HepG2 (cell line): ENCODE measurements around the gene URGCP. TPM values are rescaled to one million over a fixed set of nuclear protein-coding genes. Genes with fewer than 3 reads are reported as not detected.

ENCODE experiments used
- ATAC-seq: fragments of 200-7000 bp; cut with Tn5 transposase; 3 replicates; pipeline ENCODE4 v1.9.1; 2020; ENCODE audit warnings: mild to moderate bottlenecking, moderate library complexity
- BruUV-seq: library from RNA; stranded (reverse); fragments of 400-500 nt; replicated peaks from 2 replicates; lab custom pipeline; 2021; lab: Mats Ljungman, UMichigan
- CTCF ChIA-PET: fragments of 300-600 bp; formaldehyde crosslinking; extraction: SDS; loops from one replicate; lab custom pipeline; 2021; ENCODE audit warnings: low total read pairs, inconsistent platforms, low intra/inter-chr PET ratio; lab: Yijun Ruan, JAX
- POLR2A ChIA-PET: fragments of 350-600 bp; sonication (Branson Sonifier 250); formaldehyde crosslinking; loops from one replicate; lab custom pipeline; 2020; ENCODE audit warnings: antibody characterized with exemption, inconsistent platforms; lab: Yijun Ruan, JAX
- DNase-seq: peaks from one replicate; pipeline ENCODE4 v3.0.0-alpha.2; 2015; ENCODE audit warnings: low spot score
- FAIRE-seq: peaks from 3 replicates; lab custom pipeline; 2011; peaks lifted over from hg19 to GRCh38; lab: Jason Lieb, UNC
- H2AFZ ChIP-seq: one replicate; pipeline ENCODE4 v1.6.1; 2011; ENCODE audit warnings: low read length, inconsistent platforms
- H3K27ac ChIP-seq: fragments of 300-600 bp; 3 replicates; pipeline ENCODE4 v1.8.0; 2011; ENCODE audit warnings: mixed run types, mild to moderate bottlenecking, mixed read lengths, low read length, inconsistent platforms; ENCODE audit not compliant: insufficient read depth; ENCODE audit errors: extremely low read length
- H3K27me3 ChIP-seq, 2 experiments: fragments of 200-600 bp in 1 of 2; 2 replicates in 1 of 2; 3 replicates in 1 of 2; pipeline versions ENCODE4 v1.6.0 to v1.8.0; 2011; ENCODE audit warnings: low read length in 2 of 2, mild to moderate bottlenecking in 2 of 2, moderate library complexity in 2 of 2, inconsistent platforms in 1 of 2; ENCODE audit not compliant: insufficient read depth in 2 of 2, control insufficient read depth in 1 of 2
- H3K36me3 ChIP-seq, 2 experiments: fragments of 200-600 bp in 1 of 2; replicated peaks in 1 of 2; 2 replicates in 1 of 2; 3 replicates in 1 of 2; pipeline versions ENCODE4 v1.5.1 to v1.8.0; 2011; ENCODE audit warnings: low read length in 2 of 2, inconsistent platforms in 1 of 2; ENCODE audit not compliant: insufficient read depth in 2 of 2, control insufficient read depth in 1 of 2
- H3K4me1 ChIP-seq: 2 replicates; pipeline ENCODE4 v1.5.1; 2012; ENCODE audit warnings: low read length, inconsistent platforms; ENCODE audit not compliant: insufficient read depth
- H3K4me2 ChIP-seq: 2 replicates; pipeline ENCODE4 v1.6.0; 2011; ENCODE audit warnings: low read depth, low read length, inconsistent platforms
- H3K4me3 ChIP-seq, 3 experiments: fragments of 200-600 bp in 1 of 3; sonication (generic), shearing (Covaris generic) in 1 of 3; replicated peaks in 1 of 3; 2 replicates each; pipeline ENCODE4 v1.5.1; 2011 to 2016; ENCODE audit warnings: low read length in 3 of 3, inconsistent platforms in 2 of 3, low read depth in 2 of 3, mild to moderate bottlenecking in 2 of 3, control low read depth in 1 of 3, mixed read lengths in 1 of 3; ENCODE audit not compliant: insufficient read depth in 1 of 3
- H3K79me2 ChIP-seq: one replicate; pipeline ENCODE4 v1.6.1; 2011; ENCODE audit warnings: low read length, inconsistent platforms; ENCODE audit not compliant: insufficient read depth
- H3K9ac ChIP-seq: 2 replicates; pipeline ENCODE4 v1.6.0; 2011; ENCODE audit warnings: mild to moderate bottlenecking, low read depth, low read length, inconsistent platforms; ENCODE audit not compliant: insufficient read depth
- H3K9me3 ChIP-seq: 2 replicates; pipeline ENCODE4 v1.5.1; 2012; ENCODE audit warnings: mild to moderate bottlenecking, low read length
- H4K20me1 ChIP-seq: 2 replicates; pipeline ENCODE4 v1.6.0; 2011; ENCODE audit warnings: inconsistent platforms, mild to moderate bottlenecking, low read length, moderate library complexity; ENCODE audit not compliant: insufficient read depth
- GFI1 ChIP-seq: sonication (generic); formaldehyde crosslinking; IDR thresholded peaks from 2 replicates; pipeline ENCODE4 v1.5.0; 2020; ENCODE audit warnings: missing genetic modification reagents, mild to moderate bottlenecking, borderline replicate concordance
- HIVEP1 ChIP-seq: sonication (generic); formaldehyde crosslinking; IDR thresholded peaks from 2 replicates; pipeline ENCODE4 v1.4.0; 2020; ENCODE audit warnings: mild to moderate bottlenecking, missing genetic modification reagents
- KLF6 ChIP-seq: IDR thresholded peaks from 2 replicates; pipeline ENCODE4 v1.8.0; 2016; ENCODE audit warnings: missing biosample characterization, missing genetic modification reagents
- MATR3 ChIP-seq: sonication (generic); formaldehyde crosslinking; IDR thresholded peaks from 2 replicates; pipeline ENCODE4 v1.4.0; 2020; ENCODE audit warnings: missing genetic modification reagents
- POLR2G ChIP-seq: fragments of 200-400 bp; formaldehyde crosslinking; IDR thresholded peaks from 2 replicates; pipeline ENCODE4 v1.6.1; 2018; ENCODE audit warnings: mild to moderate bottlenecking, low read depth, low read length, moderate library complexity
- RELA ChIP-seq: sonication (generic); formaldehyde crosslinking; IDR thresholded peaks from 2 replicates; pipeline ENCODE4 v1.4.0; 2020; ENCODE audit warnings: missing genetic modification reagents
- SCMH1 ChIP-seq: sonication (generic); formaldehyde crosslinking; IDR thresholded peaks from 2 replicates; pipeline ENCODE4 v1.9.0; 2021; ENCODE audit warnings: missing genetic modification reagents, mild to moderate bottlenecking, borderline replicate concordance
- SMAD9 ChIP-seq: sonication (generic); formaldehyde crosslinking; IDR thresholded peaks from 2 replicates; pipeline ENCODE4 v1.5.1; 2020; ENCODE audit warnings: mild to moderate bottlenecking, missing genetic modification reagents
- ZKSCAN1 ChIP-seq: fragments of 150-350 bp; IDR thresholded peaks from 2 replicates; pipeline ENCODE4 v1.6.1; 2014; ENCODE audit warnings: low read length
- ZNF777 ChIP-seq: sonication (generic); formaldehyde crosslinking; IDR thresholded peaks from 2 replicates; pipeline ENCODE4 v1.4.0; 2020; ENCODE audit warnings: missing genetic modification reagents
- WGBS: methylation state at CpG from one replicate; pipeline ENCODE4 v1.1.6; 2017; ENCODE audit warnings: low lambda C conversion rate; 5-methylcytosine and 5-hydroxymethylcytosine counted together
- in situ Hi-C: cut with HindIII; loops from 2 replicates; pipeline ENCODE4 v1.10.0; 2017; ENCODE audit warnings: low pct_unique_long_range_greater_than_20kb; ENCODE audit not compliant: extremely low pct_ligation_motif_present
- intact Hi-C: fragments of 100-400 bp; cut with micrococcal nuclease; formaldehyde crosslinking; loops from one replicate; pipeline ENCODE4 v1.10.0; 2022; ENCODE audit not compliant: unreplicated experiment
- polyA plus RNA-seq, 8 experiments: library from polyadenylated mRNA; depleted of rRNA in 3 of 8; stranded (reverse) in 7 of 8; unstranded in 1 of 8; fragments of >200 nt; fragmentation: Illumina TruSeq in 4 of 8; extraction: Trizol in 4 of 8; gene quantifications; 2 replicates each; pipeline versions ENCODE4 v1.2.1 to v1.2.3, GENCODE V29; 2011 to 2016; ENCODE audit warnings: low read depth in 4 of 8, missing spikeins in 1 of 8, mixed read lengths in 1 of 8; ENCODE audit not compliant: insufficient read depth in 1 of 8
- total RNA-seq, 5 experiments: library from RNA; depleted of rRNA; stranded (reverse); fragments of >200 nt; fragmentation: Illumina TruSeq; extraction: Trizol; gene quantifications; 2 replicates each; pipeline ENCODE4 v1.2.3, GENCODE V29; 2016; ENCODE audit warnings: low read depth in 1 of 5
- TF ChIP-seq, protein P1 (sequence below): sonication (generic); formaldehyde crosslinking; conservative IDR thresholded peaks from 2 replicates; pipeline ENCODE4 v1.8.0; 2022; ENCODE audit warnings: low read depth, missing genetic modification reagents
- TF ChIP-seq, protein P2 (sequence below): IDR thresholded peaks from 2 replicates; pipeline ENCODE4 v1.6.1; 2016; ENCODE audit warnings: missing biosample characterization, missing genetic modification reagents, low read depth
- TF ChIP-seq, protein P3 (sequence below): IDR thresholded peaks from 2 replicates; pipeline ENCODE4 v1.6.1; 2016

Gene URGCP
- total and polyA plus RNA-seq, 2 of the 13 experiments (the other 11 are each of a cell fraction or from before 2014, with no cell fraction given) = 22.3 to 25.8 TPM

GRCh38 chr7:43927810-43928209 is 21.4 kb upstream of the URGCP start:
- no peak overlapping the region for H3K27ac ChIP-seq
- H4K20me1 ChIP-seq = no peaks in the 10 kb centered on the region
- ChIA-PET POLR2A (no interaction called here), CTCF (no interaction called here)
- no peaks in the 10 kb centered on the region for H3K9me3 ChIP-seq
- no peak for DNase-seq
- H3K4me3 ChIP-seq = no peak overlapping the region
- ATAC-seq = no peak
- H3K9ac ChIP-seq = no peak overlapping the region
- intact Hi-C loops (no loop called here), in situ Hi-C loops (no loop called here)
- H2AFZ ChIP-seq = no peak overlapping the region
- H3K27me3 ChIP-seq = no peaks in the 10 kb centered on the region
- peaks cover 26% of the 10 kb centered on the region for H3K4me1 ChIP-seq
- 93% methylated on average over 4 of the region's 4 CpGs for WGBS
- H3K79me2 ChIP-seq = peaks cover 2% of the 10 kb centered on the region
- H3K4me2 ChIP-seq = no peak overlapping the region
- H3K36me3 ChIP-seq = no peaks in the 10 kb centered on the region
- no TSS peak for BruUV-seq
- no peak for FAIRE-seq
- TF ChIP-seq KLF6 (CRISPR knock-in tag) (no peak), ZKSCAN1 (no peak), SMAD9 (no peak), ZNF777 (CRISPR knock-in tag) (no peak), SCMH1 (no peak), RELA (CRISPR knock-in tag) (no peak), POLR2G (no peak), MATR3 (CRISPR knock-in tag) (no peak), HIVEP1 (CRISPR knock-in tag) (no peak), GFI1 (no peak)
- TF ChIP-seq, protein P1, sequence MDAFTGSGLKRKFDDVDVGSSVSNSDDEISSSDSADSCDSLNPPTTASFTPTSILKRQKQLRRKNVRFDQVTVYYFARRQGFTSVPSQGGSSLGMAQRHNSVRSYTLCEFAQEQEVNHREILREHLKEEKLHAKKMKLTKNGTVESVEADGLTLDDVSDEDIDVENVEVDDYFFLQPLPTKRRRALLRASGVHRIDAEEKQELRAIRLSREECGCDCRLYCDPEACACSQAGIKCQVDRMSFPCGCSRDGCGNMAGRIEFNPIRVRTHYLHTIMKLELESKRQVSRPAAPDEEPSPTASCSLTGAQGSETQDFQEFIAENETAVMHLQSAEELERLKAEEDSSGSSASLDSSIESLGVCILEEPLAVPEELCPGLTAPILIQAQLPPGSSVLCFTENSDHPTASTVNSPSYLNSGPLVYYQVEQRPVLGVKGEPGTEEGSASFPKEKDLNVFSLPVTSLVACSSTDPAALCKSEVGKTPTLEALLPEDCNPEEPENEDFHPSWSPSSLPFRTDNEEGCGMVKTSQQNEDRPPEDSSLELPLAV (CRISPR knock-in tag) = no peak
- TF ChIP-seq, protein P2, sequence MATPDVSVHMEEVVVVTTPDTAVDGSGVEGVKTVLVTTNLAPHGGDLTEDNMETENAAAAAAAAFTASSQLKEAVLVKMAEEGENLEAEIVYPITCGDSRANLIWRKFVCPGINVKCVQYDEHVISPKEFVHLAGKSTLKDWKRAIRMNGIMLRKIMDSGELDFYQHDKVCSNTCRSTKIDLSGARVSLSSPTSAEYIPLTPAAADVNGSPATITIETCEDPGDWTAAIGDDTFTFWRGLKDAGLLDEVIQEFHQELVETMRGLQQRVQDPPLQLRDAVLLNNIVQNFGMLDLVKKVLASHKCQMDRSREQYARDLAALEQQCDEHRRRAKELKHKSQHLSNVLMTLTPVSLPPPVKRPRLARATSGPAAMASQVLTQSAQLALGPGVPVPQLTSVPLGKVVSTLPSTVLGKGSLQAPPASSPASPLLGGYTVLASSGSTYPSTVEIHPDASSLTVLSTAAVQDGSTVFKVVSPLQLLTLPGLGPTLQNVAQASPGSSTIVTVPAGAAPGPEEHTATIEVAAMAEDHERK (CRISPR knock-in tag) = no peak
- TF ChIP-seq, protein P3, sequence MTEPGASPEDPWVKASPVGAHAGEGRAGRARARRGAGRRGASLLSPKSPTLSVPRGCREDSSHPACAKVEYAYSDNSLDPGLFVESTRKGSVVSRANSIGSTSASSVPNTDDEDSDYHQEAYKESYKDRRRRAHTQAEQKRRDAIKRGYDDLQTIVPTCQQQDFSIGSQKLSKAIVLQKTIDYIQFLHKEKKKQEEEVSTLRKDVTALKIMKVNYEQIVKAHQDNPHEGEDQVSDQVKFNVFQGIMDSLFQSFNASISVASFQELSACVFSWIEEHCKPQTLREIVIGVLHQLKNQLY (CRISPR knock-in tag) = no peak
